ENCODE data around the gene CCNI2.

CCNI2 gene

DNA sequence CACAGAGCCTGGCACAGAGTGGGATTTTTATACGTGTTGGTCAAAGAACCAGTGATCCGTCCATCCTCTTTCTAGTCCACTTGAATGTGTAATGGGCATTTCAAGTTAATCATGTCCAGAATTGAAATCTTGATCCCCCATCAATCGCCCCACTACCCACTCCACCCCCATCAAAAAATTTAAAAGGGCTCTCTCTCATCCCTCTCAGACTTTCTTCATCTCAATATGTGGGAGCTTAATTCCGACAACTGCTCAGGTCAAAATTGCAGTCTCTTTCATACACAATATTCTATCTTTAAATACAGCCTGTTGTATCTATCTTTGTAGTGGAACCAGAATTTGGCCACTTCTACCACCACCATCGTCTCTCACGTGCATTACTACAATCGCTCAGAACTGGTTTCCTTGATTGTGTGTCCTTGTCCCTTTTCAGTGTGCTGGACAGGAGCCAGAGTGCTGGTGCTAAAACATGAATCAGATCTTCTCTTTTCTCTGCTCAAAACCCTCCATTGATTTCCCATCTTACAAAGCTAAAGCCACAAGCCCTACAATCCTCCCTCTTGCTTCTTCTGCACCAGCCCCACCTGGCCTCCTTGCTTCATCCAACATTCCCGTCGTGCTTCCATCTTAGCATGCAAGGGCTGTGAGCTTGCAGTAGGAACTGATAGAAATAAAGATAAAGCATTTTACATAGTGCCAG is 9.1 kb upstream of the CCNI2 start:
- Histone ChIP-seq H3K4ac (ENCODE audit: low read depth in 1 of 2, low read length in 2 of 2) (no peak overlapping the region), H2AK5ac (ENCODE audit: low read length, severe bottlenecking) (no peak overlapping the region), H3K4me1 (ENCODE audit: control insufficient read depth, insufficient read depth, low read depth, low read length) (peaks cover 3% of the 10 kb centered on the region), H2AFZ (ENCODE audit: low read depth, low read length) (no peak overlapping the region), H3K9ac (ENCODE audit: low read length) (peak overlapping the region; percentile 77), H2BK15ac (ENCODE audit: low read depth, poor library complexity, severe bottlenecking) (no peak overlapping the region), H3K9me3 (ENCODE audit: control insufficient read depth, low read length) (no peaks in the 10 kb centered on the region), H3K23ac (ENCODE audit: low read length in 2 of 2) (no peak overlapping the region), H2BK120ac (ENCODE audit: low read depth, low read length) (no peak overlapping the region), H4K8ac (ENCODE audit: low read length) (peak overlapping the region; percentile 75), H3K4me2 (ENCODE audit: low read length, poor library complexity, severe bottlenecking) (peak overlapping the region; percentile 95), H3K27ac (ENCODE audit: low read length, poor library complexity, severe bottlenecking) (no peak overlapping the region), H3K79me1 (replicated peaks; ENCODE audit: low read length, poor library complexity, severe bottlenecking) (peaks cover 11% of the 10 kb centered on the region), H2BK5ac (ENCODE audit: low read depth, low read length, poor library complexity, severe bottlenecking) (no peak overlapping the region), H2BK12ac (ENCODE audit: low read length in 2 of 2) (no peak overlapping the region), H3K36me3 (ENCODE audit: control insufficient read depth in 1 of 2, insufficient read depth in 2 of 2, low read depth in 1 of 2, low read length in 2 of 2) (peaks cover 6 to 9% of the 10 kb centered on the region in 2 experiments), H3K4me3 (ENCODE audit: insufficient read depth in 1 of 2, low read depth in 1 of 2, low read length in 2 of 2) (peak overlapping the region in 1 of 2 experiments; percentile 82), H3K14ac (ENCODE audit: low read length in 2 of 2) (no peak overlapping the region), H3K18ac (ENCODE audit: low read depth in 1 of 2, low read length in 2 of 2) (no peak overlapping the region), H3K27me3 (ENCODE audit: control insufficient read depth in 1 of 2, insufficient read depth in 1 of 2, low read length in 2 of 2) (peaks cover 0 to 13% of the 10 kb centered on the region in 2 experiments), H4K91ac (ENCODE audit: low read length) (no peak overlapping the region)
- DNase-seq: no peak
- 74% methylated on average over 7 of the region's 9 CpGs for WGBS

DNA sequence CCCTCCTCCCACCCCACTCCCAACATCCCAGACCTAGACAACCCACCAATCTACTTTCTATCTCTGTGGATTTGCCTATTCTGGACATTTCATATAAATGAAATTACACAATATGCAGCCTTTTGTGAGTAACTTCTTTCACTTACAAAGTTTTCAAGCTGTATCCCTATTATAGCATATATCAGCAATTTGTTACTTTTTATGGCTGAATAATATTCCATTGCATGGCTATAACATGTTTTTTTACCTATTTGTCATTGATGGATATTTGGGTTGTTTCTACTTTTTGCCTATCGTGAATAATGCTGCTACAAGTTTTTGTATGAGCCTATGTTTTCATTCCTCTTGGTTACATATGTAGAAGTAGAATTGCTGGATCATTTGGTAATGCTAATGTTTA is 8.0 kb upstream of the CCNI2 start:
- Histone ChIP-seq H3K4me3 (ENCODE audit: insufficient read depth in 1 of 2, low read depth in 1 of 2, low read length in 2 of 2) (no peak overlapping the region), H3K14ac (ENCODE audit: low read length in 2 of 2) (no peak overlapping the region), H4K8ac (ENCODE audit: low read length) (no peak overlapping the region), H3K9me3 (ENCODE audit: control insufficient read depth, low read length) (no peaks in the 10 kb centered on the region), H3K4me1 (ENCODE audit: control insufficient read depth, insufficient read depth, low read depth, low read length) (peaks cover 3% of the 10 kb centered on the region), H2BK5ac (ENCODE audit: low read depth, low read length, poor library complexity, severe bottlenecking) (no peak overlapping the region), H3K18ac (ENCODE audit: low read depth in 1 of 2, low read length in 2 of 2) (no peak overlapping the region), H3K79me1 (replicated peaks; ENCODE audit: low read length, poor library complexity, severe bottlenecking) (peaks cover 9% of the 10 kb centered on the region), H3K27me3 (ENCODE audit: control insufficient read depth in 1 of 2, insufficient read depth in 1 of 2, low read length in 2 of 2) (peaks cover 0 to 15% of the 10 kb centered on the region in 2 experiments), H3K36me3 (ENCODE audit: control insufficient read depth in 1 of 2, insufficient read depth in 2 of 2, low read depth in 1 of 2, low read length in 2 of 2) (peaks cover 0 to 4% of the 10 kb centered on the region in 2 experiments), H2BK120ac (ENCODE audit: low read depth, low read length) (no peak overlapping the region), H2BK12ac (ENCODE audit: low read length in 2 of 2) (no peak overlapping the region), H2BK15ac (ENCODE audit: low read depth, poor library complexity, severe bottlenecking) (no peak overlapping the region), H3K23ac (ENCODE audit: low read length in 2 of 2) (no peak overlapping the region), H3K4me2 (ENCODE audit: low read length, poor library complexity, severe bottlenecking) (no peak overlapping the region), H4K91ac (ENCODE audit: low read length) (no peak overlapping the region), H3K27ac (ENCODE audit: low read length, poor library complexity, severe bottlenecking) (no peak overlapping the region), H2AK5ac (ENCODE audit: low read length, severe bottlenecking) (no peak overlapping the region), H3K9ac (ENCODE audit: low read length) (no peak overlapping the region), H2AFZ (ENCODE audit: low read depth, low read length) (no peak overlapping the region), H3K4ac (ENCODE audit: low read depth in 1 of 2, low read length in 2 of 2) (no peak overlapping the region)
- DNase-seq: no peak
- WGBS: 80% methylated on average over 1 of the region's 1 CpG

DNA sequence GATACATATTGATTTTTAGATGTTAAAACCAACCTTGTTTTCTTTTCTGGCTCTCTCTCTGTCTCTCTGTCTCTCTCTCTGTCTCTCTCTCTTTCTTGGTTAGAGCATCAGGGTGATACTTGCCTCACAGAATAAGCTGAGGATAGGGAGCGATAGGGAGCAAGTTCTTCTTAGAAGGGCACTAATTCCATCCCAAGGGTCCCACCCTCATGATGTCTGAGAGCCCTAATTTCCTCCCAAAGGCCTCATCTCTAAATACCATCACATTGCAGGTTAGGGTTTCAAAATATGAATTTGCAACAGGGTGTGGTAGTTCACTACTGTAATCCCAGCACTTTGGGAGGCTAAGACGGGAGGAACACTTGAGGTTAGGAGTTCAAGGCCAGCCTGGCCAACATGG is 5.1 kb upstream of the CCNI2 start:
- H3K23ac ChIP-seq (ENCODE audit: low read length in 2 of 2): no peak overlapping the region
- no peak overlapping the region for H4K91ac ChIP-seq (ENCODE audit: low read length)
- H2AFZ ChIP-seq (ENCODE audit: low read depth, low read length): no peak overlapping the region
- H3K27me3 ChIP-seq (ENCODE audit: control insufficient read depth in 1 of 2, insufficient read depth in 1 of 2, low read length in 2 of 2): peaks cover 18 to 42% of the 10 kb centered on the region in 2 experiments
- 100% methylated on average over 2 of the region's 2 CpGs for WGBS
- H3K9me3 ChIP-seq (ENCODE audit: control insufficient read depth, low read length): no peaks in the 10 kb centered on the region
- H2AK5ac ChIP-seq (ENCODE audit: low read length, severe bottlenecking): no peak overlapping the region
- no peak overlapping the region for H3K4me3 ChIP-seq (ENCODE audit: insufficient read depth in 1 of 2, low read depth in 1 of 2, low read length in 2 of 2)
- no peak overlapping the region for H4K8ac ChIP-seq (ENCODE audit: low read length)
- H3K4ac ChIP-seq (ENCODE audit: low read depth in 1 of 2, low read length in 2 of 2): no peak overlapping the region
- H3K36me3 ChIP-seq (ENCODE audit: control insufficient read depth in 1 of 2, insufficient read depth in 2 of 2, low read depth in 1 of 2, low read length in 2 of 2): peaks cover 0 to 2% of the 10 kb centered on the region in 2 experiments
- no peak overlapping the region for H3K18ac ChIP-seq (ENCODE audit: low read depth in 1 of 2, low read length in 2 of 2)
- no peak overlapping the region for H2BK5ac ChIP-seq (ENCODE audit: low read depth, low read length, poor library complexity, severe bottlenecking)
- no peak overlapping the region for H2BK12ac ChIP-seq (ENCODE audit: low read length in 2 of 2)
- no peaks in the 10 kb centered on the region for H3K79me1 ChIP-seq (replicated peaks; ENCODE audit: low read length, poor library complexity, severe bottlenecking)
- H3K4me1 ChIP-seq (ENCODE audit: control insufficient read depth, insufficient read depth, low read depth, low read length): peaks cover 4% of the 10 kb centered on the region
- no peak overlapping the region for H2BK15ac ChIP-seq (ENCODE audit: low read depth, poor library complexity, severe bottlenecking)
- no peak overlapping the region for H3K4me2 ChIP-seq (ENCODE audit: low read length, poor library complexity, severe bottlenecking)
- no peak overlapping the region for H3K14ac ChIP-seq (ENCODE audit: low read length in 2 of 2)
- H3K27ac ChIP-seq (ENCODE audit: low read length, poor library complexity, severe bottlenecking): no peak overlapping the region
- H2BK120ac ChIP-seq (ENCODE audit: low read depth, low read length): no peak overlapping the region
- DNase-seq: no peak
- H3K9ac ChIP-seq (ENCODE audit: low read length): no peak overlapping the region

DNA sequence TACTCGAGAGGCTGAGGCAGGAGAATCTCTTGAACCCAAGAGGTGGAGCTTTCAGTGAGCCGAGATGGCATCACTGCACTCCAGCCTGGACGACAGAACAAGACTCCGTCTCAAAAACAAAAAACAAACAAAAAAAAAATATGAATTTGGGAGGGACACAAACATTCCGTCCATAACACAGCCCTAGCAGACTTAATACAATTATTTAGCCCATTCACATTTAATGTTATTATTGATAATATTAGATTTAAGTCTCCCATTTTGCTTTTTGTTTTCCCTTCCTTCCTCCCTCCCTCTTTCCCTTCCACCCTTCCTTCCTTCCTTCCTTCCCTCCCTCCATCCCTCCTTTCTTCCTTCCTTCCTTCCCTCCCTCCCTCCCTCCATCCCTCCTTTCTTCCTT is 4.6 kb upstream of the CCNI2 start:
- Histone ChIP-seq H3K9ac (ENCODE audit: low read length) (no peak overlapping the region), H3K4ac (ENCODE audit: low read depth in 1 of 2, low read length in 2 of 2) (no peak overlapping the region), H3K4me2 (ENCODE audit: low read length, poor library complexity, severe bottlenecking) (no peak overlapping the region), H2BK12ac (ENCODE audit: low read length in 2 of 2) (no peak overlapping the region), H2BK120ac (ENCODE audit: low read depth, low read length) (no peak overlapping the region), H2AK5ac (ENCODE audit: low read length, severe bottlenecking) (no peak overlapping the region), H2AFZ (ENCODE audit: low read depth, low read length) (no peak overlapping the region), H3K14ac (ENCODE audit: low read length in 2 of 2) (no peak overlapping the region), H2BK5ac (ENCODE audit: low read depth, low read length, poor library complexity, severe bottlenecking) (no peak overlapping the region), H3K79me1 (replicated peaks; ENCODE audit: low read length, poor library complexity, severe bottlenecking) (no peaks in the 10 kb centered on the region), H3K18ac (ENCODE audit: low read depth in 1 of 2, low read length in 2 of 2) (no peak overlapping the region), H3K36me3 (ENCODE audit: control insufficient read depth in 1 of 2, insufficient read depth in 2 of 2, low read depth in 1 of 2, low read length in 2 of 2) (no peaks in the 10 kb centered on the region), H3K27ac (ENCODE audit: low read length, poor library complexity, severe bottlenecking) (no peak overlapping the region), H4K8ac (ENCODE audit: low read length) (no peak overlapping the region), H3K9me3 (ENCODE audit: control insufficient read depth, low read length) (no peaks in the 10 kb centered on the region), H4K91ac (ENCODE audit: low read length) (no peak overlapping the region), H3K23ac (ENCODE audit: low read length in 2 of 2) (no peak overlapping the region), H3K4me3 (ENCODE audit: insufficient read depth in 1 of 2, low read depth in 1 of 2, low read length in 2 of 2) (no peak overlapping the region), H2BK15ac (ENCODE audit: low read depth, poor library complexity, severe bottlenecking) (no peak overlapping the region), H3K27me3 (ENCODE audit: control insufficient read depth in 1 of 2, insufficient read depth in 1 of 2, low read length in 2 of 2) (peaks cover 18 to 47% of the 10 kb centered on the region in 2 experiments), H3K4me1 (ENCODE audit: control insufficient read depth, insufficient read depth, low read depth, low read length) (peaks cover 8% of the 10 kb centered on the region)
- WGBS: 91% methylated on average over 5 of the region's 5 CpGs
- no peak for DNase-seq
